ENCODE results near the gene PYCR2. TPM values are rescaled to one million over a fixed set of nuclear protein-coding genes. Genes with fewer than 3 reads are reported as not detected.

Gene PYCR2
- total RNA-seq, 2 donors from 2014 or later = 34.2 to 52.4 TPM

DNA sequence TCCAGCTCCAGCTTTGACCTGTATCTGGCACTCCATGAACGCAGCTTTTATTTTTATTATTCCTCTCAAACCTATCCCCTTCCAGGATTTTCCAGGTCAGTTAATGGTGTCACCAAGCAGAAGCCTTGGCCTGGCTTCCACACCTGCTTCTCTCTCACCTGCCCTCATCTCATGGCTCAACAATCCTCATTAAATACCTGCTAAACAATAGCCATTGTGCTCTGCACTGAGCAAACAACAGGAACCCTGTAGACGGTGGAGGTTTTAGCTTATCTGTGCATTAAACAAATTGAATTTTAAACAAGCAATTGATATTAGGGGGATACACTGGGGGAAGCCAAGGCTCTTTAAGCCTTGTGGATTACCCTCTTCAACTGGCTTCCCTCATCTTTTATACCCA lies 15.3 kb downstream of the PYCR2 start:
- DNase-seq = no peak
- Histone ChIP-seq H3K9me3 (no peaks in the 10 kb centered on the region), H3K27me3 (no peaks in the 10 kb centered on the region), H3K4me3 (no peak overlapping the region), H3K4me1 (peaks cover 24% of the 10 kb centered on the region), H3K36me3 (replicated peaks in 1 of 2; ENCODE audit: insufficient read depth in 1 of 2, low read depth in 2 of 2) (no peaks in the 10 kb centered on the region), H3K27ac (peak overlapping the region in 3 of 4 donors; percentile 27 to 68 (median 66))
- intact Hi-C loops (cut with DNase I) = no loop called here
- ATAC-seq = no peak
- 34 to 47% methylated on average over 2 of the region's 2 CpGs for WGBS, 2 donors
- TF ChIP-seq, protein P1, sequence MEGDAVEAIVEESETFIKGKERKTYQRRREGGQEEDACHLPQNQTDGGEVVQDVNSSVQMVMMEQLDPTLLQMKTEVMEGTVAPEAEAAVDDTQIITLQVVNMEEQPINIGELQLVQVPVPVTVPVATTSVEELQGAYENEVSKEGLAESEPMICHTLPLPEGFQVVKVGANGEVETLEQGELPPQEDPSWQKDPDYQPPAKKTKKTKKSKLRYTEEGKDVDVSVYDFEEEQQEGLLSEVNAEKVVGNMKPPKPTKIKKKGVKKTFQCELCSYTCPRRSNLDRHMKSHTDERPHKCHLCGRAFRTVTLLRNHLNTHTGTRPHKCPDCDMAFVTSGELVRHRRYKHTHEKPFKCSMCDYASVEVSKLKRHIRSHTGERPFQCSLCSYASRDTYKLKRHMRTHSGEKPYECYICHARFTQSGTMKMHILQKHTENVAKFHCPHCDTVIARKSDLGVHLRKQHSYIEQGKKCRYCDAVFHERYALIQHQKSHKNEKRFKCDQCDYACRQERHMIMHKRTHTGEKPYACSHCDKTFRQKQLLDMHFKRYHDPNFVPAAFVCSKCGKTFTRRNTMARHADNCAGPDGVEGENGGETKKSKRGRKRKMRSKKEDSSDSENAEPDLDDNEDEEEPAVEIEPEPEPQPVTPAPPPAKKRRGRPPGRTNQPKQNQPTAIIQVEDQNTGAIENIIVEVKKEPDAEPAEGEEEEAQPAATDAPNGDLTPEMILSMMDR (IDR thresholded peaks at IDR 0.05) = no peak
- no peak for TF ChIP-seq POLR2A (IDR thresholded peaks at IDR 0.05)

DNA sequence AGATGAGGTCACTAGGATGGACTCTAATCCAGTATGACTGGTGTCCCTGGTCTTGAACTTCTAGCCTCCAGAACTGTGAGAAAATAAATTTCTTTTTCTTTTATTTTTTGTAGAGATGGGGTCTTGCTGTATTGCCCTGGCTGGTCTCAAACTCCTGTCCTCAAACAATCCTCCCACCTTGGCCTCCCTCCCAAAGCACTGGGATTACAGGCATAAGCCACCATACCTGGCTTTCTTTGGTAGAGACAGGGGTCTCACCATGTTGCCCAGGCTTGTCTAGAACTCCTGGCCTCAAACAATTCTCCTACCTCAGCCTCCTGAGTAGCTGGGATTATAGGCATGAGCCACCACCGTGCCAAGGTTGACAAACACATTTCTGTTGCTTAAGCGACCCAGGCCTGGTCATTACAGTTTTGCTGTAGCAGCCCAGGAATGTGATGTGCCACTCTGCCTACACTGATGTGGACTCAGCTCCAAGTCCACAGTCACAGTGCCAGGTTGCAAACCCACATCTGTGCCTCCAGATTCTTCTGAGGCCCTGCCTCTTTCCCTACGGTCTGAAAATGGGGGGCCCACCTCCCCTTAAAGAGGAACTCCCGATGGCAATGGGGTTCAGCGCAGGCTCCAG lies 15.9 kb downstream of the PYCR2 start:
- no peaks in the 10 kb centered on the region for H3K9me3 ChIP-seq
- H3K36me3 ChIP-seq (replicated peaks in 1 of 2; ENCODE audit: insufficient read depth in 1 of 2, low read depth in 2 of 2) = no peaks in the 10 kb centered on the region
- intact Hi-C loops (cut with DNase I) = no loop called here
- peak overlapping the region in 3 of 4 donors; percentile 27 to 68 (median 66) for H3K27ac ChIP-seq
- TF ChIP-seq, protein P1 (IDR thresholded peaks at IDR 0.05) = no peak
- no peak for TF ChIP-seq POLR2A (IDR thresholded peaks at IDR 0.05)
- ATAC-seq = no peak
- no peak for DNase-seq
- WGBS, 2 donors = 71 to 82% methylated on average over 5 of the region's 5 CpGs
- H3K27me3 ChIP-seq = no peaks in the 10 kb centered on the region
- no peak overlapping the region for H3K4me3 ChIP-seq
- H3K4me1 ChIP-seq = peaks cover 24% of the 10 kb centered on the region

DNA sequence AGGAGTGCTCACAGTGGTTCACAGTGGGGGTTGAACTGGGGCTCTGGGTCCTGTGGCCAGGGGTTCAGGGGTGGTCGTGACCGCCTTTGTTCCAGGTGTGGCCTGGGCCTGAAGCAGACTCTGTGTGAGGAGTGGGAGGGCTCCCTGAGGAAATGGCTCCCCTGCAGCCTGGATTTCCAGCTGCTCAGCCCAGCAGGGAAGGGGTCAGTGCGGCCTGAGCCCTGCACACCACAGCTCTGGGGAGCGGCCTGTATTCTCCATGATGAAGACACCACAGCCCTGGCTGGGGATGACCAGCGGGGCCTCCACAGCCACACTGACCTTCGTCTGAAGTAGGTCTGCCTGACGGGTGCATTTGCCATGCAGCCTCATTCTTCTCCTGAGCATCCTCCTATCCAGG lies 16.7 kb downstream of the PYCR2 start:
- Histone ChIP-seq H3K4me1 (peaks cover 24% of the 10 kb centered on the region), H3K36me3 (replicated peaks in 1 of 2; ENCODE audit: insufficient read depth in 1 of 2, low read depth in 2 of 2) (no peaks in the 10 kb centered on the region), H3K4me3 (no peak overlapping the region), H3K9me3 (no peaks in the 10 kb centered on the region), H3K27ac (no peak overlapping the region), H3K27me3 (no peaks in the 10 kb centered on the region)
- intact Hi-C loops (cut with DNase I) = no loop called here
- no peak for DNase-seq
- WGBS, 2 donors = 88 to 98% methylated on average over 4 to 7 of the region's 7 CpGs
- no peak for ATAC-seq
- no peak for TF ChIP-seq POLR2A (IDR thresholded peaks at IDR 0.05)
- TF ChIP-seq, protein P1 (IDR thresholded peaks at IDR 0.05) = no peak

DNA sequence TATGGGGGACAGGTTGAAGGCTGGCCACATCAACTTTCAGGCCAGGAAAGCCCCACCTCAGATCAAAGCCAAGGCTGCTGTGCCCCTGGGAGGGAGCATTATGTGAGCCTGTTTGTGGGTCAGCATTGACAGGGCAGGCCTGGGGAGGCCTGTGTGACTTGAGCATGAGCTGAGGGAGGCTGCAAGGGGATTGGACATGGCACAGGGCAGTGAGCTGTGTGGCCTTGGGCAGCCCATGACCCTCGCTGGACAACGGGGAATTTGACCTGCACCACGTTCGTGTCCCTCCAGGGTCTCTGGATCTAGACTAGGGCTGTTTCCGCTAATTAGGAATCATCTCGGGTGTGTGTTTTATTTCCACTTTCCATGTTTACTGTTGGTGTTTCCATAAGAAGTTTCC lies 17.6 kb downstream of the PYCR2 start:
- Histone ChIP-seq H3K9me3 (no peaks in the 10 kb centered on the region), H3K36me3 (replicated peaks in 1 of 2; ENCODE audit: insufficient read depth in 1 of 2, low read depth in 2 of 2) (no peaks in the 10 kb centered on the region), H3K4me1 (peaks cover 19% of the 10 kb centered on the region), H3K4me3 (no peak overlapping the region), H3K27me3 (no peaks in the 10 kb centered on the region), H3K27ac (no peak overlapping the region)
- intact Hi-C loops (cut with DNase I) = no loop called here
- DNase-seq (no peak), ATAC-seq (no peak)
- 88 to 95% methylated on average over 6 of the region's 6 CpGs for WGBS, 2 donors
- TF ChIP-seq, protein P1 (IDR thresholded peaks at IDR 0.05) = no peak
- TF ChIP-seq POLR2A (IDR thresholded peaks at IDR 0.05) = no peak

DNA sequence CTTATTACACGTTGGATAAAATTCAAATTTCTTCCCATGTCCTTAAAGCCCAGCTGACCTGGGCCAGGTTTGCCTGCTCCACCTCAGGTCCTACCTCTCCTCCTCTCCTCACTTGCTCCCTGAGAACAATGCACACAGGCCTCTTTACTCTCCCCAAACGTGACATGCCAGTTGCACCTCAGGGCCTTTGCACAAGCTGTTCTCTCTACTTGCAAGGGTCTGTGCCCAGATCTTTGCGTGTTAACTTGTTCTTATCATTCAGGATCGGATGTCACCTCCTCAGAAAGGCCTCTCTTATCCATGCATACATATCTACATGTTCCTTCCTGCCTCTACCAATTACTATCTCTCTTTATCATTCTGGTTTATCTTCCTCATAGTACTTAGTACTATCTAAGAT lies 20.4 kb downstream of the PYCR2 start:
- intact Hi-C loops (cut with DNase I) = no loop called here
- 85 to 89% methylated on average over 4 of the region's 4 CpGs for WGBS, 2 donors
- ATAC-seq = no peak

More for the DNA sequence above, 20.4 kb downstream of the PYCR2 start:
- DNase-seq = no peak
- TF ChIP-seq POLR2A (IDR thresholded peaks at IDR 0.05) = no peak
- TF ChIP-seq, protein P1 (IDR thresholded peaks at IDR 0.05) = no peak
- Histone ChIP-seq H3K27ac (no peak overlapping the region), H3K27me3 (no peaks in the 10 kb centered on the region), H3K36me3 (replicated peaks in 1 of 2; ENCODE audit: insufficient read depth in 1 of 2, low read depth in 2 of 2) (no peaks in the 10 kb centered on the region), H3K4me3 (no peak overlapping the region), H3K4me1 (no peaks in the 10 kb centered on the region), H3K9me3 (no peaks in the 10 kb centered on the region)

Data from body of pancreas (tissue), 4 donors.